Measurements from ENCODE around the gene FOSB. TPM values are rescaled to one million over a fixed set of nuclear protein-coding genes. Genes with fewer than 3 reads are reported as not detected.

Gene FOSB
- total and polyA plus RNA-seq, 9 of the 15 experiments (the other 6 are each of a cell fraction or from before 2014, with no cell fraction given) = 0.11 to 2.7 (median 0.73) TPM

DNA sequence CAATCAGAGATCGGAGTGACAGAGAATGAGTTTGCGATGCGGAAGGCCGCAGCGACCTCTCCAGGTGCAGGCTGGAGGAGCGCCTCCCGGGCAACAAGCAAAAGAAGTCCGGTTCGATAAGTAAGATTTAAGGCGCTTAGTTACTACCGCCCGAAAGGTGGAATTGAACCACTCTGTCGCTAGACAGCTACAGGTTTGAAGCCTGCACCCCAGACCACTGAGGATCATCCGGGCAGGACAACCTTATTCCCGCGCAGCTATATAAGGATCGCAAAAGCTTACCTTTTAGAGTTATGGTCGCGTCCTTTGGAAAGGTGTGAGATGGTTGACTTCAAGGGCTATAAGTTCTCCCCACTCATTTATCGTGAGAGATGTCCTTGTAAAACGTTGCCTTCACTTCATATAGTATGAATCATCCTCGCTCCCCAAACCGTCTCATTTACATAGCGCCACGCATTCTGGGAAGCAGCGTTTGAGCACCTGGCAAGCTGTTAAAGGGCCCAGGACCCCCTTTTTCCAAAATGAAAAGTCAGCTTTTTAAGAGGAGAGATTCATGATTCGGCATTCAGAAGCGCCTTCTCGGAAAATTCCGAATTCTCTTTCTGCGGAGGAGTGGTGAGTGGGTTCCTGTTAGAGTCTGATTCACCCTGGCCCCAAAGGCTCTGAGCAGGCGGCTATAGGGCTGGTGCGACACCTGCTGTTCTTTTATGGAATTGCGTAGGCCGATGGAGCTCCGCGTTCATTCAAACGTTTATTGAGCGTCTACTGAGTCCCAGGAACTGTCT is 10.8 kb downstream of the FOSB start (continued):
- TF ChIP-seq RBM22 (IDR thresholded peaks at IDR 0.05; ENCODE audit: low read depth, low read length, poor library complexity, severe bottlenecking) = no peak
- TF ChIP-seq, protein P1, sequence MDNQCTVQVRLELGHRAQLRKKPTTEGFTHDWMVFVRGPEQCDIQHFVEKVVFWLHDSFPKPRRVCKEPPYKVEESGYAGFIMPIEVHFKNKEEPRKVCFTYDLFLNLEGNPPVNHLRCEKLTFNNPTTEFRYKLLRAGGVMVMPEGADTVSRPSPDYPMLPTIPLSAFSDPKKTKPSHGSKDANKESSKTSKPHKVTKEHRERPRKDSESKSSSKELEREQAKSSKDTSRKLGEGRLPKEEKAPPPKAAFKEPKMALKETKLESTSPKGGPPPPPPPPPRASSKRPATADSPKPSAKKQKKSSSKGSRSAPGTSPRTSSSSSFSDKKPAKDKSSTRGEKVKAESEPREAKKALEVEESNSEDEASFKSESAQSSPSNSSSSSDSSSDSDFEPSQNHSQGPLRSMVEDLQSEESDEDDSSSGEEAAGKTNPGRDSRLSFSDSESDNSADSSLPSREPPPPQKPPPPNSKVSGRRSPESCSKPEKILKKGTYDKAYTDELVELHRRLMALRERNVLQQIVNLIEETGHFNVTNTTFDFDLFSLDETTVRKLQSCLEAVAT (IDR thresholded peaks at IDR 0.05) = 0 out of 4 replicates have a peak, but pooled peaks of 1 of the 2 experiments have one; percentile 2
- TF ChIP-seq EHMT2 (IDR thresholded peaks at IDR 0.05) = no peak
- peak; percentile 69 for TF ChIP-seq TFAP4 (CRISPR knock-in tag; IDR thresholded peaks at IDR 0.05; ENCODE audit: borderline replicate concordance)
- TF ChIP-seq E2F4 (CRISPR knock-in tag; IDR thresholded peaks at IDR 0.05; ENCODE audit: low read depth) = no peak
- TF ChIP-seq ZNF766 (CRISPR knock-in tag; conservative IDR thresholded peaks at IDR 0.05) = peak; percentile 86; the same call in 1 of the 2 replicates
- TF ChIP-seq GABPB1 (CRISPR knock-in tag; IDR thresholded peaks at IDR 0.05) = peak; percentile 60; the same call in 1 of the 2 replicates
- no peak for TF ChIP-seq FOXA1 (IDR thresholded peaks at IDR 0.05; ENCODE audit: borderline replicate concordance)
- no peak for TF ChIP-seq MXD1 (CRISPR knock-in tag; IDR thresholded peaks at IDR 0.05; ENCODE audit: borderline replicate concordance, poor library complexity, severe bottlenecking)
- TF ChIP-seq CBX2 (IDR thresholded peaks at IDR 0.05; ENCODE audit: insufficient read depth, low read length, poor library complexity, severe bottlenecking) = no peak
- TF ChIP-seq ELK1 (CRISPR knock-in tag; IDR thresholded peaks at IDR 0.05) = no peak
- TF ChIP-seq BHLHE40 (IDR thresholded peaks at IDR 0.05; ENCODE audit: low read length) = peak; percentile 16; the same call in 1 of the 2 replicates
- TF ChIP-seq ETV5 (CRISPR knock-in tag; IDR thresholded peaks at IDR 0.05; ENCODE audit: low read depth) = no peak; the same call in 1 of the 2 replicates
- TF ChIP-seq, protein P2, sequence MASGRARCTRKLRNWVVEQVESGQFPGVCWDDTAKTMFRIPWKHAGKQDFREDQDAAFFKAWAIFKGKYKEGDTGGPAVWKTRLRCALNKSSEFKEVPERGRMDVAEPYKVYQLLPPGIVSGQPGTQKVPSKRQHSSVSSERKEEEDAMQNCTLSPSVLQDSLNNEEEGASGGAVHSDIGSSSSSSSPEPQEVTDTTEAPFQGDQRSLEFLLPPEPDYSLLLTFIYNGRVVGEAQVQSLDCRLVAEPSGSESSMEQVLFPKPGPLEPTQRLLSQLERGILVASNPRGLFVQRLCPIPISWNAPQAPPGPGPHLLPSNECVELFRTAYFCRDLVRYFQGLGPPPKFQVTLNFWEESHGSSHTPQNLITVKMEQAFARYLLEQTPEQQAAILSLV (tag; IDR thresholded peaks at IDR 0.05) = no peak
- no peak for TF ChIP-seq STAT5B (CRISPR knock-in tag; IDR thresholded peaks at IDR 0.05)
- TF ChIP-seq HINFP (tag; conservative IDR thresholded peaks at IDR 0.05; ENCODE audit: low read depth) = no peak; the same call in 1 of the 2 replicates
- no peak; the same call in 1 of the 2 replicates for TF ChIP-seq SMAD3 (CRISPR knock-in tag; conservative IDR thresholded peaks at IDR 0.05)
- peak; percentile 19; the same call in 1 of the 2 replicates for TF ChIP-seq NFATC3 (IDR thresholded peaks at IDR 0.05)
